Measurements from ENCODE around the gene TBC1D10A.

TBC1D10A gene

GRCh38 chr22:30314915-30315314, 11.8 kb downstream of the TBC1D10A start:
- H3K4me3 ChIP-seq (ENCODE audit: low read length), result no peak overlapping the region
- no peak overlapping the region for H3K9ac ChIP-seq (ENCODE audit: low read length)
- H3K27ac ChIP-seq (ENCODE audit: low read length), result no peak overlapping the region
- no peaks in the 10 kb centered on the region for H3K36me3 ChIP-seq (ENCODE audit: control insufficient read depth, low read depth, low read length)
- H3K27me3 ChIP-seq (ENCODE audit: control insufficient read depth, insufficient read depth, low read length), result no peaks in the 10 kb centered on the region
- no peaks in the 10 kb centered on the region for H3K9me3 ChIP-seq (ENCODE audit: control insufficient read depth, low read depth, low read length)
- H3K4me1 ChIP-seq (ENCODE audit: control insufficient read depth, low read depth, low read length), result peaks cover 3% of the 10 kb centered on the region

GRCh38 chr22:30313527-30314363, 13.0 kb downstream of the TBC1D10A start:
- Histone ChIP-seq H3K4me3 (ENCODE audit: low read length) (no peak overlapping the region), H3K27ac (ENCODE audit: low read length) (no peak overlapping the region), H3K4me1 (ENCODE audit: control insufficient read depth, low read depth, low read length) (peaks cover 3% of the 10 kb centered on the region), H3K9ac (ENCODE audit: low read length) (no peak overlapping the region), H3K36me3 (ENCODE audit: control insufficient read depth, low read depth, low read length) (no peaks in the 10 kb centered on the region), H3K27me3 (ENCODE audit: control insufficient read depth, insufficient read depth, low read length) (no peaks in the 10 kb centered on the region), H3K9me3 (ENCODE audit: control insufficient read depth, low read depth, low read length) (no peaks in the 10 kb centered on the region)

GRCh38 chr22:30312053-30312452, 14.7 kb downstream of the TBC1D10A start:
- Histone ChIP-seq H3K9me3 (ENCODE audit: control insufficient read depth, low read depth, low read length) (no peaks in the 10 kb centered on the region), H3K4me1 (ENCODE audit: control insufficient read depth, low read depth, low read length) (peaks cover 3% of the 10 kb centered on the region), H3K27me3 (ENCODE audit: control insufficient read depth, insufficient read depth, low read length) (no peaks in the 10 kb centered on the region), H3K4me3 (ENCODE audit: low read length) (no peak overlapping the region), H3K27ac (ENCODE audit: low read length) (no peak overlapping the region), H3K36me3 (ENCODE audit: control insufficient read depth, low read depth, low read length) (no peaks in the 10 kb centered on the region), H3K9ac (ENCODE audit: low read length) (no peak overlapping the region)

- Histone ChIP-seq H3K9ac (ENCODE audit: low read length) (no peak overlapping the region), H3K4me3 (ENCODE audit: low read length) (no peak overlapping the region), H3K27ac (ENCODE audit: low read length) (no peak overlapping the region), H3K9me3 (ENCODE audit: control insufficient read depth, low read depth, low read length) (no peaks in the 10 kb centered on the region), H3K27me3 (ENCODE audit: control insufficient read depth, insufficient read depth, low read length) (no peaks in the 10 kb centered on the region), H3K4me1 (ENCODE audit: control insufficient read depth, low read depth, low read length) (peaks cover 3% of the 10 kb centered on the region), H3K36me3 (ENCODE audit: control insufficient read depth, low read depth, low read length) (no peaks in the 10 kb centered on the region)
These were observed 15.6 kb downstream of the TBC1D10A start for GRCh38 chr22:30310881-30311771.

GRCh38 chr22:30309951-30310741, 16.6 kb downstream of the TBC1D10A start:
- no peaks in the 10 kb centered on the region for H3K9me3 ChIP-seq (ENCODE audit: control insufficient read depth, low read depth, low read length)
- no peaks in the 10 kb centered on the region for H3K27me3 ChIP-seq (ENCODE audit: control insufficient read depth, insufficient read depth, low read length)
- no peak overlapping the region for H3K4me3 ChIP-seq (ENCODE audit: low read length)
- H3K27ac ChIP-seq (ENCODE audit: low read length), result no peak overlapping the region
- H3K36me3 ChIP-seq (ENCODE audit: control insufficient read depth, low read depth, low read length), result no peaks in the 10 kb centered on the region
- no peak overlapping the region for H3K9ac ChIP-seq (ENCODE audit: low read length)
- peaks cover 3% of the 10 kb centered on the region for H3K4me1 ChIP-seq (ENCODE audit: control insufficient read depth, low read depth, low read length)

GRCh38 chr22:30308518-30309230, 18.1 kb downstream of the TBC1D10A start:
- H3K36me3 ChIP-seq (ENCODE audit: control insufficient read depth, low read depth, low read length), result no peaks in the 10 kb centered on the region
- H3K4me1 ChIP-seq (ENCODE audit: control insufficient read depth, low read depth, low read length), result peaks cover 3% of the 10 kb centered on the region
- H3K27me3 ChIP-seq (ENCODE audit: control insufficient read depth, insufficient read depth, low read length), result no peaks in the 10 kb centered on the region
- no peak overlapping the region for H3K4me3 ChIP-seq (ENCODE audit: low read length)
- no peaks in the 10 kb centered on the region for H3K9me3 ChIP-seq (ENCODE audit: control insufficient read depth, low read depth, low read length)
- H3K9ac ChIP-seq (ENCODE audit: low read length), result no peak overlapping the region
- no peak overlapping the region for H3K27ac ChIP-seq (ENCODE audit: low read length)

- Histone ChIP-seq H3K9me3 (ENCODE audit: control insufficient read depth, low read depth, low read length) (no peaks in the 10 kb centered on the region), H3K27ac (ENCODE audit: low read length) (no peak overlapping the region), H3K27me3 (ENCODE audit: control insufficient read depth, insufficient read depth, low read length) (no peaks in the 10 kb centered on the region), H3K36me3 (ENCODE audit: control insufficient read depth, low read depth, low read length) (no peaks in the 10 kb centered on the region), H3K4me3 (ENCODE audit: low read length) (no peak overlapping the region), H3K4me1 (ENCODE audit: control insufficient read depth, low read depth, low read length) (peaks cover 3% of the 10 kb centered on the region), H3K9ac (ENCODE audit: low read length) (no peak overlapping the region)
These were observed 18.6 kb downstream of the TBC1D10A start for GRCh38 chr22:30308093-30308492.

- no peaks in the 10 kb centered on the region for H3K36me3 ChIP-seq (ENCODE audit: control insufficient read depth, low read depth, low read length)
- no peaks in the 10 kb centered on the region for H3K9me3 ChIP-seq (ENCODE audit: control insufficient read depth, low read depth, low read length)
- H3K4me3 ChIP-seq (ENCODE audit: low read length), result no peak overlapping the region
- no peak overlapping the region for H3K9ac ChIP-seq (ENCODE audit: low read length)
- no peak overlapping the region for H3K27ac ChIP-seq (ENCODE audit: low read length)
- H3K27me3 ChIP-seq (ENCODE audit: control insufficient read depth, insufficient read depth, low read length), result no peaks in the 10 kb centered on the region
- H3K4me1 ChIP-seq (ENCODE audit: control insufficient read depth, low read depth, low read length), result peaks cover 3% of the 10 kb centered on the region
These were observed 19.6 kb downstream of the TBC1D10A start for GRCh38 chr22:30307041-30307574.

- no peak overlapping the region for H3K27ac ChIP-seq (ENCODE audit: low read length)
- no peaks in the 10 kb centered on the region for H3K9me3 ChIP-seq (ENCODE audit: control insufficient read depth, low read depth, low read length)
- no peaks in the 10 kb centered on the region for H3K36me3 ChIP-seq (ENCODE audit: control insufficient read depth, low read depth, low read length)
- H3K4me3 ChIP-seq (ENCODE audit: low read length), result no peak overlapping the region
- H3K4me1 ChIP-seq (ENCODE audit: control insufficient read depth, low read depth, low read length), result peaks cover 3% of the 10 kb centered on the region
- no peaks in the 10 kb centered on the region for H3K27me3 ChIP-seq (ENCODE audit: control insufficient read depth, insufficient read depth, low read length)
- H3K9ac ChIP-seq (ENCODE audit: low read length), result no peak overlapping the region
These were observed 20.1 kb downstream of the TBC1D10A start for GRCh38 chr22:30306627-30307011.

- Histone ChIP-seq H3K9me3 (ENCODE audit: control insufficient read depth, low read depth, low read length) (no peaks in the 10 kb centered on the region), H3K4me3 (ENCODE audit: low read length) (no peak overlapping the region), H3K36me3 (ENCODE audit: control insufficient read depth, low read depth, low read length) (no peaks in the 10 kb centered on the region), H3K4me1 (ENCODE audit: control insufficient read depth, low read depth, low read length) (no peaks in the 10 kb centered on the region), H3K9ac (ENCODE audit: low read length) (no peak overlapping the region), H3K27me3 (ENCODE audit: control insufficient read depth, insufficient read depth, low read length) (no peaks in the 10 kb centered on the region), H3K27ac (ENCODE audit: low read length) (no peak overlapping the region)
These were observed 20.7 kb downstream of the TBC1D10A start for GRCh38 chr22:30305906-30306626.
